BLaER1 (cell line): ENCODE data around the gene MAGI1.
"Not testable (repeated sequence)": the region's sequence is repeated elsewhere in the genome, so short reads cannot be mapped to it uniquely, and the experiment has no call there.

ENCODE experiments used
- H3K27ac ChIP-seq: shearing (Covaris generic); formaldehyde crosslinking; 2 replicates; pipeline ENCODE4 v1.8.1; 2022
- H3K27me3 ChIP-seq: shearing (Covaris generic); formaldehyde crosslinking; 2 replicates; pipeline ENCODE4 v1.8.1; 2022
- H3K36me3 ChIP-seq: shearing (Covaris generic); formaldehyde crosslinking; 2 replicates; pipeline ENCODE4 v1.8.1; 2022
- H3K4me1 ChIP-seq: shearing (Covaris generic); formaldehyde crosslinking; 2 replicates; pipeline ENCODE4 v1.8.1; 2022
- H3K4me2 ChIP-seq: shearing (Covaris generic); formaldehyde crosslinking; 2 replicates; pipeline ENCODE4 v1.8.1; 2022
- H3K4me3 ChIP-seq: shearing (Covaris generic); formaldehyde crosslinking; 2 replicates; pipeline ENCODE4 v1.8.1; 2022
- H3K9ac ChIP-seq: shearing (Covaris generic); formaldehyde crosslinking; 2 replicates; pipeline ENCODE4 v1.8.1; 2022
- H3K9me3 ChIP-seq: shearing (Covaris generic); formaldehyde crosslinking; 2 replicates; pipeline ENCODE4 v1.8.1; 2022
- H4K20me1 ChIP-seq: shearing (Covaris generic); formaldehyde crosslinking; 2 replicates; pipeline ENCODE4 v1.8.1; 2022
- Cebpa-rat ChIP-seq: shearing (Covaris generic); IDR thresholded peaks from 2 replicates; pipeline ENCODE4 v1.8.1; 2022

Gene MAGI1

GRCh38 chr3:65902304-65902793 is 136.4 kb downstream of the MAGI1 start:
- Histone ChIP-seq H3K4me3 (no peak overlapping the region), H3K9me3 (no peaks in the 10 kb centered on the region), H3K27me3 (no peaks in the 10 kb centered on the region), H3K36me3 (no peaks in the 10 kb centered on the region), H3K4me2 (no peak overlapping the region), H3K4me1 (no peaks in the 10 kb centered on the region), H3K27ac (no peak overlapping the region), H4K20me1 (0 out of 2 replicates have a peak, but pooled peaks cover 4% of the 10 kb centered on the region), H3K9ac (no peak overlapping the region)
- no peak for TF ChIP-seq Cebpa-rat

- Histone ChIP-seq H3K27ac (no peak overlapping the region), H3K4me2 (no peak overlapping the region), H3K27me3 (no peaks in the 10 kb centered on the region), H3K4me1 (no peaks in the 10 kb centered on the region), H3K9me3 (no peaks in the 10 kb centered on the region), H3K4me3 (no peak overlapping the region), H3K36me3 (no peaks in the 10 kb centered on the region), H3K9ac (no peak overlapping the region), H4K20me1 (0 out of 2 replicates have a peak, but pooled peaks cover 2% of the 10 kb centered on the region)
- TF ChIP-seq Cebpa-rat: no peak
These were observed 137.5 kb downstream of the MAGI1 start for GRCh38 chr3:65901226-65901625.

GRCh38 chr3:65899226-65899625 is 139.5 kb downstream of the MAGI1 start:
- no peak overlapping the region for H3K4me2 ChIP-seq
- no peaks in the 10 kb centered on the region for H3K4me1 ChIP-seq
- TF ChIP-seq Cebpa-rat: no peak
- H3K27me3 ChIP-seq: no peaks in the 10 kb centered on the region
- no peak overlapping the region for H3K27ac ChIP-seq
- no peaks in the 10 kb centered on the region for H3K36me3 ChIP-seq
- H4K20me1 ChIP-seq: peaks cover 17% of the 10 kb centered on the region; the same call in 1 of the 2 replicates
- no peaks in the 10 kb centered on the region for H3K9me3 ChIP-seq
- no peak overlapping the region for H3K4me3 ChIP-seq
- no peak overlapping the region for H3K9ac ChIP-seq

GRCh38 chr3:65897766-65898165 is 141.0 kb downstream of the MAGI1 start:
- Histone ChIP-seq H3K4me2 (no peak overlapping the region), H3K4me1 (no peaks in the 10 kb centered on the region), H3K27ac (no peak overlapping the region), H3K36me3 (no peaks in the 10 kb centered on the region), H3K9me3 (no peaks in the 10 kb centered on the region), H4K20me1 (peaks cover 17% of the 10 kb centered on the region; the same call in 1 of the 2 replicates), H3K4me3 (no peak overlapping the region), H3K9ac (no peak overlapping the region), H3K27me3 (no peaks in the 10 kb centered on the region)
- TF ChIP-seq Cebpa-rat: no peak

- H3K36me3 ChIP-seq: no peaks in the 10 kb centered on the region
- H3K27ac ChIP-seq: no peak overlapping the region
- H3K4me1 ChIP-seq: no peaks in the 10 kb centered on the region
- no peak overlapping the region for H3K4me3 ChIP-seq
- TF ChIP-seq Cebpa-rat: no peak
- H4K20me1 ChIP-seq: peaks cover 17% of the 10 kb centered on the region; the same call in 1 of the 2 replicates
- no peak overlapping the region for H3K4me2 ChIP-seq
- H3K27me3 ChIP-seq: no peaks in the 10 kb centered on the region
- H3K9ac ChIP-seq: no peak overlapping the region
- no peaks in the 10 kb centered on the region for H3K9me3 ChIP-seq
These were observed 142.4 kb downstream of the MAGI1 start for GRCh38 chr3:65896321-65896720.

- TF ChIP-seq Cebpa-rat: no peak
- Histone ChIP-seq H3K9me3 (no peaks in the 10 kb centered on the region), H3K4me1 (no peaks in the 10 kb centered on the region), H3K9ac (no peak overlapping the region), H3K27me3 (no peaks in the 10 kb centered on the region), H3K27ac (no peak overlapping the region), H3K36me3 (no peaks in the 10 kb centered on the region), H3K4me3 (no peak overlapping the region), H4K20me1 (peaks cover 17% of the 10 kb centered on the region; the same call in 1 of the 2 replicates), H3K4me2 (no peak overlapping the region)
These were observed 143.9 kb downstream of the MAGI1 start for GRCh38 chr3:65894679-65895453.

GRCh38 chr3:65894126-65894525 is 144.6 kb downstream of the MAGI1 start:
- Histone ChIP-seq H3K27me3 (no peaks in the 10 kb centered on the region), H3K27ac (no peak overlapping the region), H3K4me1 (no peaks in the 10 kb centered on the region), H3K4me2 (no peak overlapping the region), H3K36me3 (no peaks in the 10 kb centered on the region), H3K9ac (no peak overlapping the region), H3K9me3 (no peaks in the 10 kb centered on the region), H4K20me1 (peaks cover 17% of the 10 kb centered on the region; the same call in 1 of the 2 replicates), H3K4me3 (no peak overlapping the region)
- no peak for TF ChIP-seq Cebpa-rat

- Histone ChIP-seq H3K27me3 (no peaks in the 10 kb centered on the region), H3K4me3 (no peak overlapping the region)
These were observed 145.1 kb downstream of the MAGI1 start for GRCh38 chr3:65893631-65894030.

GRCh38 chr3:65891477-65891876 is 147.2 kb downstream of the MAGI1 start:
- H3K4me1 ChIP-seq, H3K27ac ChIP-seq, H3K27me3 ChIP-seq, H3K36me3 ChIP-seq, H3K9me3 ChIP-seq, H3K9ac ChIP-seq, H3K4me2 ChIP-seq, H3K4me3 ChIP-seq: not testable (repeated sequence)
- H4K20me1 ChIP-seq: peaks cover 17% of the 10 kb centered on the region; the same call in 1 of the 2 replicates

More at GRCh38 chr3:65893631-65894030, 145.1 kb downstream of the MAGI1 start:
- Histone ChIP-seq H3K9me3 (no peaks in the 10 kb centered on the region), H3K4me1 (no peaks in the 10 kb centered on the region), H3K9ac (no peak overlapping the region), H3K4me2 (no peak overlapping the region), H3K27ac (no peak overlapping the region), H3K36me3 (no peaks in the 10 kb centered on the region), H4K20me1 (peaks cover 17% of the 10 kb centered on the region; the same call in 1 of the 2 replicates)
- TF ChIP-seq Cebpa-rat: no peak

GRCh38 chr3:65890328-65890727 is 148.4 kb downstream of the MAGI1 start:
- H4K20me1 ChIP-seq: peaks cover 10% of the 10 kb centered on the region; the same call in 1 of the 2 replicates
- no peak overlapping the region for H3K4me3 ChIP-seq
- no peaks in the 10 kb centered on the region for H3K9me3 ChIP-seq
- H3K9ac ChIP-seq: no peak overlapping the region
- no peaks in the 10 kb centered on the region for H3K36me3 ChIP-seq
- TF ChIP-seq Cebpa-rat: no peak
- no peaks in the 10 kb centered on the region for H3K27me3 ChIP-seq
- H3K4me2 ChIP-seq: no peak overlapping the region
- H3K4me1 ChIP-seq: no peaks in the 10 kb centered on the region
- no peak overlapping the region for H3K27ac ChIP-seq
